ENCODE results near the gene POU6F1. TPM values are rescaled to one million over a fixed set of nuclear protein-coding genes. Genes with fewer than 3 reads are reported as not detected.

The POU6F1 gene
- total RNA-seq, 2 experiments from 2014 or later: 12.1 to 12.4 TPM

DNA sequence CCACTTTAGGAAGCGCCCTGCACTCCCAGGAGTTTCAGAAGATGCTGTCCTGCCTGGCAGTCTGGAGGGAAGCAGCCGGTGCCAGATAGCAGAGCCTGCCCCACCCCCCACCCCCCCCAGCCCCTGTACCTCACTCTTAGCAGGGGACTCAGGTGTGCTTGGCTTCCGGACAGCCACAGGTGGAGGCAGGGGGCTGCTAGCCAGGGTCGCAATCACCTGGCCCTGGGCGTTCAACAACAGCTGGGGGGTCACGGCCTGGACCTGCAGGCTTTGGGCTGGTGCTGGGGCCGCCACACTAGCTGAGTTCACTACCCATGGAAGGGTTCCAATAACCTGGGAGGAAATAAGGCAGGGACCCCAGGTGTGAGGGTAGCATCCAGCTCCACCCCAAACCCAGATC is 22.0 kb downstream of the POU6F1 start:
- no peak for DNase-seq
- no peak overlapping the region for H3K27ac Mint-ChIP-seq
- no peaks in the 10 kb centered on the region for H3K27me3 Mint-ChIP-seq
- H3K4me3 Mint-ChIP-seq: no peak overlapping the region
- H3K4me1 Mint-ChIP-seq (ENCODE audit: low read depth): no peaks in the 10 kb centered on the region
- intact Hi-C loops (cut with micrococcal nuclease): no loop called here
- H3K9me3 Mint-ChIP-seq: no peaks in the 10 kb centered on the region
- no peaks in the 10 kb centered on the region for H3K36me3 Mint-ChIP-seq
- ChIA-PET CTCF (no interaction called here), POLR2A (no interaction called here)

DNA sequence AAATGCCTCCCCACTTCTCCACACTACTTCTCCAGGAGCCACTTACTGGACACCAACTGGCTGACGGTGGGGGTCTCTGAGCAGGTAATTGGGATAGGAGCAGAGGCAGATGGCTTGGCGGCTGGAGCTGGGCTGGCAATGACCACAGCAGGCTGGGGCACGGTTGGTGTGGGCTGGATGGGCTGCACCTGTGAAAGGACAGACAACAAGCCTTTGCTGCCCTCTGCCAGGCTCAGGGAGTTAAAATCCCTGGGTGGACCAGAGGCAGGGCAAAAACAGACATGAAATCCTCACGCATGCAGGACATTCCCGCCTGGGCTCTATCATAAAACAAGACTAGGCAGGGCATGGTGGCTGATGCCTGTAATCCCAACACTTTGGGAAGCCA is 25.6 kb downstream of the POU6F1 start:
- POLR2A ChIA-PET: no interaction called here

DNA sequence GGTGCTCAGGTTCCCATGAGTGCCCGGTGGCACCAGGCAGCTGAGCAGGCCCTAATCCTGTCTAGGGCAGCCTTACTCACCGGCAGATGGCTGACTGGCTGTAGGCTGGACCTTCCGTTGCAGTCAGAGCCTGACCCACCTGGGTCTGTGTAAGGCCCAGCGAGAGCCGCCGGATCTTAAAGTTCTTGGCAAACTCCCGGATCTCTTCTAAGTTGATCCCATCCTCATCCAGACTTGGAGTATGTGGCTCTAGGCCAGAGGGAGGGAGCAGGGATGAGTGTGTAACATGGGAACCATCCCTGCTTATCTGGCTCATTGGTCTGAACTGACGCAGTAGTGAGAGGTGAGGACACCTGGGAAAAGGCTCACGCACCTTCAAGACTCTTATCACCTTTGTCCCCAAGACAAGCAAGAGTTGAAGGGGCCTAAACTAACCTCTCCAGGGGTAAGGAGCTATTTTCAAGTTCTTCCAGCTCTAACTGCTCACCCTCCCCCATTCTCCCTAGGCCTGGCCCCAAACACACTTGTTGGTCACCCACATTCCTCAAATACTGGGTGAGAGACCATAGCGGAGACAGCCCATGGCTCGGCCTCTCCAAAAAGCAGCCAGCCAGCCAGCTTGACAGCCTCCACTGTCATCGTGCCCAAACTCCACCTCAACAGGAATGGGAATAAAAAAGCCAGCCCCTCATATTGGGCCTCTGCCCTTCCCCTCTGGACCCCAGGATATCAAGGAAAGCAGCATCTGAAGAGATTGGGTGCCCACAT is 26.2 kb downstream of the POU6F1 start:
- intact Hi-C loops (cut with micrococcal nuclease): no loop called here
- CTCF ChIA-PET: interaction anchor here (1.2 kb wide), 1 partner anchor 26 kb away, joined by 4 read pairs; the partner anchor contains the start of gene POU6F1

More for the DNA sequence above, 25.6 kb downstream of the POU6F1 start:
- Mint-ChIP-seq H3K9me3 (no peaks in the 10 kb centered on the region), H3K27me3 (no peaks in the 10 kb centered on the region), H3K36me3 (no peaks in the 10 kb centered on the region), H3K4me3 (no peak overlapping the region), H3K27ac (no peak overlapping the region), H3K4me1 (ENCODE audit: low read depth) (no peaks in the 10 kb centered on the region)
- CTCF ChIA-PET: no interaction called here
- intact Hi-C loops (cut with micrococcal nuclease): no loop called here
- no peak for DNase-seq

DNA sequence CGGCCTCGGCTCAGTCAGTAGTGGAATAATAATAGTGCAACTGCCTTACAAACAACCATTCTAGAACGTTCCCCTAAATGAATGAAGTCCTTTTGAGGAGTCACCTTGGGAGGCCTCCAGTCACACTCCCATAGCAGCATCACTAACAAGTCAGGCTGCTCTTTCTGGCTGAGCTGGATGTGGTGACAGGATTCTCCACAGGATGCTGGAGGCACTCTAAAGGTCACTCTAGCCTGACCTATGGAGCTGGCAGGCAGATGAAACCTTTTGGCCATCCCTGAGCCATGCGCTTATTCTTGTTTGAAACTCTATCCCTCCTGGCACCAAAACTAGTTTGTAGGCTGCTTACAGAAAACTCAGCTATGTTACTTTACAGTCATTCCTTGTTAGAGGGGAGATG is 27.0 kb downstream of the POU6F1 start:
- ChIA-PET CTCF (interaction anchor here (1.2 kb wide), 1 partner anchor 27 kb away, joined by 4 read pairs; the partner anchor contains the start of gene POU6F1), POLR2A (no interaction called here)
- Mint-ChIP-seq H3K27ac (no peak overlapping the region), H3K4me3 (no peak overlapping the region), H3K36me3 (no peaks in the 10 kb centered on the region), H3K4me1 (ENCODE audit: low read depth) (no peaks in the 10 kb centered on the region), H3K9me3 (no peaks in the 10 kb centered on the region), H3K27me3 (no peaks in the 10 kb centered on the region)
- intact Hi-C loops (cut with micrococcal nuclease): no loop called here
- DNase-seq: no peak

More for the DNA sequence above, 26.2 kb downstream of the POU6F1 start:
- Mint-ChIP-seq H3K4me1 (ENCODE audit: low read depth) (no peaks in the 10 kb centered on the region), H3K4me3 (no peak overlapping the region), H3K36me3 (no peaks in the 10 kb centered on the region), H3K9me3 (no peaks in the 10 kb centered on the region), H3K27ac (no peak overlapping the region), H3K27me3 (no peaks in the 10 kb centered on the region)
- POLR2A ChIA-PET: no interaction called here
- no peak for DNase-seq

DNA sequence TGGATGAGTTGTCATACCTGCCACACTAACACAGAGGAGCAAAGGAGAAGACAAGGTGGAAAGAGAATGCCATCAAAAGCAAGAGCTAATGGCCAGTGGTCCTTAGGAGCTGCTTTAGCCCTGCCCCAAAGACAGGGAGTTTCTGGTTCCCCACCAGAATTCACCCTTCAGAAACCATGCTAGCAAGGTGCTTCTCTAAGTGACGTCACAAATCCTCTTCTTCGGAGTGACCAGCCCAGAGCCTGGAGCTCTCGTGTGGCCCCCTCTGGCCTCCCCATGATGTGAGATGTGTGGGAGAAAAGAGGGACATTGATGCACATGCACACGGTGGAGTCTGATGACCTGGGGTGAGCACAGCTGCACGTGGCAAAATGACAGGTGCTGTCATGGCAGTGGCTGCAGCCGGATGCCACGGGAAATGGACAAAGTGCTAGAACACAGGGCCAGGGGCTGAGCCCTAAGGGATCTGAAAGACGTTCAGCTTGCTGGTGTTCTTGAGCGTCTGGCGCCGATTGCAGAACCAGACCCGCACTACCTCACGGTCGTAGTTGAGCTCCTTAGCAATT is 28.0 kb downstream of the POU6F1 start:
- Mint-ChIP-seq H3K9me3 (no peaks in the 10 kb centered on the region), H3K4me1 (ENCODE audit: low read depth) (no peaks in the 10 kb centered on the region), H3K36me3 (no peaks in the 10 kb centered on the region), H3K4me3 (no peak overlapping the region), H3K27ac (no peak overlapping the region), H3K27me3 (no peaks in the 10 kb centered on the region)
- CTCF ChIA-PET: interaction anchor here (0.6 to 1.2 kb wide), 2 partner anchors 28 to 1370 kb away, joined by 3 to 4 read pairs; partner anchors contain the start of gene POU6F1
- POLR2A ChIA-PET: no interaction called here
- intact Hi-C loops (cut with micrococcal nuclease): no loop called here
- DNase-seq: no peak

DNA sequence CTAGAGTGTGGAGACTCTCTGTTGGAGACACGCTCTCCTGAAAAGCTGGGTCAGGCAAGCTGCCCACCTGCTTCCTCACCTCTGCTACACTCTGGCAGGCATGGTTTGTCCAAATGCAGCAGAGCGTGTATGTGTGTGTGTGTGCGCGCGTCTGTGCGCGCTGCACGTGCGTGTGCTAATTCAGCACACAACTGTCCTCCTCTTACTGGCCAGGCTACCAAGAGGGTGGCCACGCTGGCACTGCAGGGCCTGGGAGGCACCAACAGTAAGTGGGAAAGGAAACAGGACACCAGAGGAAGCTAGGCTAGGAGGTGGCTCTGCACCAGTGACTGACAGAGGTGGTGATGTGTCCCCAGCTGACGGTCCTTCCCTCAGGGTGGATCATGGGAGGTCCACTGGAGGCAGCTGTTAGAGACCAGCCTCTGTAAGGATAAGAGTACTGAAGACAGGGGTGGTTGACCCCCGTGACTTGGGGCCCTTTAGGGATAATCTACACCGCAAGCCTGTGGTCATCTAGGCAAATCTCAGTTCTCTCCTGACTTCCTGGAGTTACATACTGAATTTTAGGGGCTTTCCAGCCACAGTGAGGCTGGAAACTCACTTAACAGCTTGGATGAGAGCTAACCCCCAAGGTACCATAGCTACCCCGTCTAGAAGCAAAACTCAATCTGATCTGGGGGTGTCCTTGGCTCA is 29.4 kb downstream of the POU6F1 start:
- Mint-ChIP-seq H3K4me1 (ENCODE audit: low read depth) (no peaks in the 10 kb centered on the region), H3K27me3 (no peaks in the 10 kb centered on the region), H3K4me3 (no peak overlapping the region), H3K9me3 (no peaks in the 10 kb centered on the region), H3K27ac (no peak overlapping the region), H3K36me3 (no peaks in the 10 kb centered on the region)
- intact Hi-C loops (cut with micrococcal nuclease): no loop called here
- CTCF ChIA-PET: interaction anchor here (0.6 kb wide), 1 partner anchor 18 kb away, joined by 3 read pairs; no protein-coding TSS in a partner anchor
- POLR2A ChIA-PET: interaction anchor here (1.1 kb wide), 1 partner anchor 9 kb away, joined by 3 read pairs; no protein-coding TSS in a partner anchor
- DNase-seq: no peak

DNA sequence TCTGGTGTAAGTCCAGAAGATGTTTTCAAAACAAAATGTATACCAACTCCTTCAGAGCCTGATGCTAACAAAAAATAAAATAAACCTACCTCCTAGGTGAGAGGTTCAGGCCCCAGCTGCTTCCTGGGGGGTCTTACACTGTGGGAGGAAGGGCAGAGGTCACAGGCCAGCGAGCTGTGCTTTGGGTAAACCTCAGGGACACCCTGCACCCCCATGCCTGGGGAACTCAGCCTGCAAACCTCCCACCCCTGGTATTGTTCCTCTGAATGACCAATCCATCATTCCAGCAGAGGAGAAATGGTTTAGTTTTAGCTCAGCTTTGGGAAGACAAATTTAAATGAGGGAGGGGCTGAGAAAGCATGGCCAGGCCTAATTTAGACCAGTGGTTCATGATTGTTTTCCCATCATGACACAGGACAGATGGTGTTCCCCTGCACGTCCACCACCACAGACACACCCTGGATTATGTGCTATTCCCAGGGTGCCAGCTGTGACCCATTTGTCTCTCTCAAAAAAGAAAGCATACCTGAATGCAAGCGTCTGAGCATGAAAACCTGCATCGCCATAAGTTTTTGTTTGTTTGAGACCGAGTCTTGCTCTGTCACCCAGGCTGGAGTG is 30.4 kb downstream of the POU6F1 start:
- H3K9me3 Mint-ChIP-seq: no peaks in the 10 kb centered on the region

DNA sequence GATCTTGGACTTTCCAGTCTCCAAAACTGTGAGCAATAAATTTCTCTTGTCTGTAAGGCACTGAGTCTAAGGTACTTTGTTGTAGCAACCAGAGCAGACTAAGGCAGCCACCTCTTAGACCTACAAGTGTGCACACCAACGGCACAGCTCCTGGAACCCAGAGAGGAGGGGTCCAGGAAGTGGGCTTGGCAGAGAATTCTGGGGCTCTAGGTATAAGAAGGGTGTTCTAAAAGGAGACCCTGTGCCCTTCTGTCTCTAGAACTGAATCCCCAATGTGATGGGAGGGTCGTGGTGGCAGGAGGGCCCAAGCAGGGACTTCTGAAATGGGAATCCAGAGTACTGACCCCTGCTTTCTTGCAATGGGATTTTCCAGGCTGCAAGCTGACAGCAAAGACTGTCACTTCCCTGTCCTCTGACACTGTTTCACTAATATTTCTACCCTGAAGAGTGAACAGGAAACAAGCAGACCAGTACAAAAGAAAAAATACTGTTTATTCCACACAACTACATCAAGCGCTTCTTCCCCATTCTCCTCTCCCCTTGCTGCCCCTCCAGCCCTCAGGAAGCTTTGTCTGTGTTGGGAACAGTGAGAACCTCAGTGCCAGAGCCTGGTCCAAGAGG is 31.3 kb downstream of the POU6F1 start:
- no peaks in the 10 kb centered on the region for H3K9me3 Mint-ChIP-seq
- ChIA-PET POLR2A (no interaction called here), CTCF (no interaction called here)
- H3K27ac Mint-ChIP-seq: no peak overlapping the region
- no peaks in the 10 kb centered on the region for H3K4me1 Mint-ChIP-seq (ENCODE audit: low read depth)
- no peaks in the 10 kb centered on the region for H3K27me3 Mint-ChIP-seq
- DNase-seq: no peak
- intact Hi-C loops (cut with micrococcal nuclease): no loop called here
- H3K4me3 Mint-ChIP-seq: no peak overlapping the region
- no peaks in the 10 kb centered on the region for H3K36me3 Mint-ChIP-seq

More for the DNA sequence above, 30.4 kb downstream of the POU6F1 start:
- ChIA-PET POLR2A (no interaction called here), CTCF (no interaction called here)
- Mint-ChIP-seq H3K4me3 (no peak overlapping the region), H3K36me3 (no peaks in the 10 kb centered on the region), H3K4me1 (ENCODE audit: low read depth) (no peaks in the 10 kb centered on the region), H3K27ac (no peak overlapping the region), H3K27me3 (no peaks in the 10 kb centered on the region)
- DNase-seq: no peak
- intact Hi-C loops (cut with micrococcal nuclease): no loop called here

DNA sequence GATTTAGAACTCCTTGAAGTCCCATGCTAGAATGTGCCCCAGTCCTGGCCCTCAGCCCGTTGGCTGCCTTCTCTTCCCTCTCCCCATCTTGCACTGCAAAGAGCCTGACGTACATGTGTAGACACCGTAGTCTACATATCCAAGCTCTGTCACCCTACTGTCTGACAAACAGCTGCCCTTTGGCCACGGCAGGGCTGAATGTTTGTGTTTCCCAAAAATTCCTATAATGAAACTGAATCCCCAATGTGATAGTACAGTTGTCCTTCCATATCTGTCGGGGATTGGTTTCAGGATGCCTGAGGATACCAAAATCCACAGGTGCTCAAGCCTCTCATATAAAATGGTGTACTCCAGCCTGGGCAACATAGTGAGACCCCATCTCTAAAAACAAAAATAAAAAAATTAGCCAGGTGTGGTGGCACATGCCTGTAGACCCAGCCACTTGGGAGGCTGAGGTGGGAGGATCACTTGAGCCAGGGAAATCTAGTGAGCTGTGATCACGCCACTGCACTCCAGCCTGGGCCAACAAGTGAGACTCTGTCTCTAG is 32.6 kb downstream of the POU6F1 start:
- H3K36me3 Mint-ChIP-seq: no peaks in the 10 kb centered on the region
- H3K27me3 Mint-ChIP-seq: no peaks in the 10 kb centered on the region
- ChIA-PET POLR2A (no interaction called here), CTCF (no interaction called here)
- H3K4me3 Mint-ChIP-seq: no peak overlapping the region
- H3K9me3 Mint-ChIP-seq: no peaks in the 10 kb centered on the region
- no peak for DNase-seq
- H3K4me1 Mint-ChIP-seq (ENCODE audit: low read depth): no peaks in the 10 kb centered on the region
- no peak overlapping the region for H3K27ac Mint-ChIP-seq
- intact Hi-C loops (cut with micrococcal nuclease): no loop called here

DNA sequence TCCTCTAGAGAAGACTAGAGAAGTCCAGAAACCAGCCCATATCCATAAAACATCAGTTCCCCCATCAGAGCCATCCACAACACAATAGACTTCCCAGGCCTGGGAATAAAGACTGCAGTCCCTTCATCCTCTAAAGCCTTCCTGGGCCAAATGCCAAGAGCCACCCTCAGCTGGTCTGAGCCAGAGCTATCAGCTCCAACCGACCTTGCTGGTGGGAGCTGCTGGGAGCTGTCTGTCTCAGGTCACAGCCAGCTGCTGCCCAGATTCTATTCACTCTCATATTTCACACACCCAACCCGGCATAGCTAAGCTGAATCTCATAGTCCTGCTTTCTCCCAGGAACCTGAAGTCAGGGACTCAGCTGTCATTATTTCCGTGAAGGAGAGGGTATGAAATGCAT is 34.0 kb downstream of the POU6F1 start:
- ChIA-PET CTCF (no interaction called here), POLR2A (interaction anchor here (0.6 to 1.0 kb wide), 2 partner anchors 9 to 1054 kb away, joined by 3 read pairs; no protein-coding TSS in a partner anchor)
- H3K27me3 Mint-ChIP-seq: no peaks in the 10 kb centered on the region
- no peak overlapping the region for H3K4me3 Mint-ChIP-seq
- no peaks in the 10 kb centered on the region for H3K4me1 Mint-ChIP-seq (ENCODE audit: low read depth)
- intact Hi-C loops (cut with micrococcal nuclease): no loop called here
- no peaks in the 10 kb centered on the region for H3K36me3 Mint-ChIP-seq
- no peak overlapping the region for H3K27ac Mint-ChIP-seq
- no peaks in the 10 kb centered on the region for H3K9me3 Mint-ChIP-seq
- DNase-seq: no peak

DNA sequence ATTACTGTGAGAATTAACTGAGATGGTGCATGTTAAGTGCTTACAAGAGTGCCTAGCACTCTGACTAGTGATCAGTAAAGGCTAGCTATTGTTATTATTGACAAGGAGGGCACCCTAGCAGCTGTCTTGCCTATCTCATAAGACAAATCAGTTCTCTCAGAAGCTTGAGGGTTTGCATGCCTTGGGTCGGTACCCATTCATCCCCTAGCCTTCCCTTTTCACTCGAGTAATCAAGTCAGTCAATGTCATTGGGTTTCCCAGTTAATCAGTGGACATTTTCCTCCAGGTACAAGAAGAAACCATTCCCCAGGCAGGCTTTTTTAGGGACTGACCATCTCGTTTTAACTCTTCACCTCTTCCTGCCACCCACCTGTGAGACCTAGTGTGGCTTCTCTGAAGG is 34.5 kb downstream of the POU6F1 start:
- ChIA-PET POLR2A (interaction anchor here (0.6 to 1.0 kb wide), 3 partner anchors 9 to 1054 kb away, joined by 3 read pairs; no protein-coding TSS in a partner anchor), CTCF (no interaction called here)
- H3K36me3 Mint-ChIP-seq: no peaks in the 10 kb centered on the region
- H3K9me3 Mint-ChIP-seq: no peaks in the 10 kb centered on the region
- H3K27ac Mint-ChIP-seq: no peak overlapping the region
- intact Hi-C loops (cut with micrococcal nuclease): no loop called here
- no peaks in the 10 kb centered on the region for H3K4me1 Mint-ChIP-seq (ENCODE audit: low read depth)
- no peaks in the 10 kb centered on the region for H3K27me3 Mint-ChIP-seq
- DNase-seq: no peak
- no peak overlapping the region for H3K4me3 Mint-ChIP-seq

Data from activated CD4-positive, alpha-beta memory T cell treated with anti-CD3 and anti-CD28 coated beads for 36 hours (primary cell).